ENCODE measurements around the gene C2orf69. TPM values are rescaled to one million over a fixed set of nuclear protein-coding genes. Genes with fewer than 3 reads are reported as not detected.

The C2orf69 gene
- total RNA-seq, 1 donor from 2014 or later, result 10.8 TPM

GRCh38 chr2:199968126-199968525 is 57.0 kb downstream of the C2orf69 start:
- DNase-seq, result no peak

DNA sequence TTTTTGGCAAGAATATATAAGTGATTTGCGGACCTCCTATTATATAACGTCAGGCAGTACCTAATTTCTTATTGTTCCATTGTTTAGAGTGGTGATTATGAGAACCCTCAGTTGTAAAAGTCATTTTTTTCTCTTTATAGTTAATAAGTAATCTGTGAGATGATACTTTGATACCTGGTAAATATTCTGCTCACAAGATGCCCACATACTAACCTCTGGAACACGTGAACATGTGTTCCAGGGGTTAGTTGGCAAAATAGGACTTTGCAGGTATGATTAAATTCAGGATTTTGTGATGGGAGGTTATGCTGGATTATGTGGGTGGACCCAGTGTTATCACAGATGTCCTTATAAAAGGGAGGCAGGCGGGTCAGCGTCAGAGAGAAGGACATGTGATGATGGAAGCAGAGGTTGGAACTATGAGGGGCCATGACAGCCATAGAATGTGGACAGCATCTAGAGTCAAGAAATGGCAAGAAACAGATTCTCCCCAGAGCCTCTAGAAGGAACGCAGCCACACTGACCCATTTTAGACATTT is 61.1 kb downstream of the C2orf69 start:
- no peak for DNase-seq

- DNase-seq, result peak; percentile 44
Observed at GRCh38 chr2:199973703-199974102, 62.6 kb downstream of the C2orf69 start.

DNA sequence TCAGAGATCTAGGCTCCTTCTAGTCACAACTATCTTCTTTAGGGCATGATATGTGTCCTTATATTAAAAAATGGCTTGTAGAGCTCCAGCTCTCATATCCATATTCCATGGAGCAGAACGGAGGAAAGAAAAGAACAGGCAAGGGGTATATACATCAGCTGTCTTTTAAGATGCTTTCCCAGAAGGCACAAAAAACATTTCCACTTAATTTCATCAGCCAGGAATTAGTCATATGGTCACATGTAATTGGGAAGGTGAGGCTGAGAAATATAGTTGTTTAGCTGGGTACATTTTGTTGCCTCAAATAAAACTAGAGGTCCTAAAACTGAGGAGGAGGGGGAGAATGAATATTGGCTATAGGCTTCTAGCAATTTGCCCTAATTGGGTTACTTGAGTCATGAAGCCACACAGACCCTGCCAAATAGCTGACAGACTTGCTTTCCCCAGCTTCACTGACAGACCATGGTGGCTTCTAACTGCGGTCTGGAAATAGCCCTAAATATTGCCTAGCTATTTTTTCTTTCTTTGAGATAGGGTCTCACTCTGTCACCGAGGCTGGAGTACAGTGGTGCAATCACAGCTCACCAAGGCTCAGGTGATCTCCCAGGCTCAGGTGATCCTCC is 64.3 kb downstream of the C2orf69 start:
- no peak for DNase-seq

Small RNAs within 50 kb of the gene (small RNA-seq; reads per million reads assigned to genes)
- gene AC108032.1 (ENCODE audit: low replicate concordance) (not detected), gene RN7SL717P (ENCODE audit: low replicate concordance) (not detected)

Other genes starting within 250 kb of the C2orf69 start
- gene FTCDNL1, start 60.1 kb upstream of the C2orf69 start, total RNA-seq, result 2.2 TPM
- gene TYW5, start 44.2 kb downstream of the C2orf69 start, total RNA-seq, result 12.8 TPM
- gene MAIP1, start 44.3 kb downstream of the C2orf69 start, total RNA-seq, result 12.8 TPM